Transverse colon (tissue), 4 donors: ENCODE results near the gene ZNF222. TPM values are rescaled to one million over a fixed set of nuclear protein-coding genes. Genes with fewer than 3 reads are reported as not detected.

Experiments used
- DNase-seq: peaks from one replicate; pipeline ENCODE4 v3.0.0-alpha.2; 2019
- H3K27ac ChIP-seq, 4 donors: fragments of 200-600 bp; sonication (generic); 2 replicates each; pipeline ENCODE4 v1.5.1; 2016 to 2018; ENCODE audit warnings: inconsistent platforms in 4 of 4
- H3K27me3 ChIP-seq: fragments of 200-600 bp; sonication (generic); 2 replicates; pipeline ENCODE4 v1.5.1; 2017; ENCODE audit warnings: inconsistent platforms
- H3K36me3 ChIP-seq, 4 donors: fragments of 200-600 bp; sonication (generic); 2 replicates each; pipeline ENCODE4 v1.5.1; 2017 to 2019; ENCODE audit warnings: inconsistent platforms in 4 of 4
- H3K4me1 ChIP-seq, 4 donors: fragments of 200-600 bp; sonication (generic); 2 replicates each; pipeline ENCODE4 v1.5.1; 2017 to 2020; ENCODE audit warnings: inconsistent platforms in 4 of 4
- H3K4me3 ChIP-seq, 4 donors: fragments of 200-600 bp; sonication (generic); 1 replicate in 1 of 4; 2 replicates in 3 of 4; pipeline versions ENCODE4 v1.5.1 to v1.6.1; 2017 to 2019; ENCODE audit warnings: inconsistent platforms in 4 of 4
- H3K9me3 ChIP-seq, 2 donors: fragments of 200-600 bp; sonication (generic); 2 replicates each; pipeline ENCODE4 v1.5.1; 2017 to 2019; ENCODE audit warnings: inconsistent platforms in 2 of 2
- CTCF ChIP-seq, 5 experiments: fragments of 200-600 bp in 3 of 5; fragments of 450-650 bp in 2 of 5; sonication (generic) in 3 of 5; IDR thresholded peaks; 1 replicate in 2 of 5; 2 replicates in 3 of 5; pipeline ENCODE4 v1.5.1; 2016 to 2017; ENCODE audit warnings: antibody characterized with exemption in 5 of 5, inconsistent platforms in 3 of 5, mild to moderate bottlenecking in 2 of 5, moderate library complexity in 1 of 5
- EP300 ChIP-seq: sonication (generic); formaldehyde crosslinking; IDR thresholded peaks from one replicate; pipeline ENCODE4 v1.6.1; 2017; ENCODE audit warnings: antibody characterized with exemption, low read depth
- POLR2A ChIP-seq: fragments of 450-650 bp; IDR thresholded peaks from one replicate; pipeline ENCODE4 v1.6.1; 2016; ENCODE audit warnings: antibody characterized with exemption, mild to moderate bottlenecking, moderate library complexity
- POLR2AphosphoS5 ChIP-seq, 3 donors: sonication (generic); formaldehyde crosslinking; IDR thresholded peaks; one replicate each; pipeline ENCODE4 v1.6.1; 2016; ENCODE audit warnings: antibody characterized with exemption in 3 of 3
- WGBS, 2 donors: methylation state at CpG; one replicate each; pipeline ENCODE4 v1.1.5; 2018; ENCODE audit warnings: low coverage in 1 of 2; 5-methylcytosine and 5-hydroxymethylcytosine counted together
- in situ Hi-C, 4 donors: fragments of 200-750 bp; cut with MboI; loops; one replicate each; pipeline versions ENCODE4 v1.15.0 to v1.15.1; 2017; ENCODE audit warnings: low sequenced_read_pairs in 3 of 4, low pct_ligation_motif_present in 1 of 4, low pct_unique_long_range_greater_than_20kb in 1 of 4
- intact Hi-C: fragments of 100-400 bp; cut with DNase I; formaldehyde crosslinking; loops from one replicate; pipeline ENCODE4 v1.15.1; 2023; ENCODE audit warnings: low total_unique reads
- total RNA-seq, 4 donors: library from RNA; depleted of rRNA; stranded (reverse); fragments of >200 nt; gene quantifications; one replicate each; pipeline ENCODE4 v1.1.0, GENCODE V29; 2016

ZNF222 gene
- total RNA-seq, 4 donors from 2014 or later: 2.2 to 6.3 (median 3.0) TPM; not detected in 1

GRCh38 chr19:44032001-44032610 is 6.9 kb downstream of the ZNF222 start:
- Histone ChIP-seq H3K4me1 (no peaks in the 10 kb centered on the region), H3K9me3 (peaks cover 71 to 79% of the 10 kb centered on the region in 2 donors), H3K27me3 (no peaks in the 10 kb centered on the region), H3K36me3 (peaks cover 0 to 64% (median 29%) of the 10 kb centered on the region in 4 donors), H3K4me3 (no peak overlapping the region), H3K27ac (no peak overlapping the region)
- WGBS, 2 donors: 79% methylated on average over 1 of the region's 1 CpG; no CpG with 5 or more reads in 1 of the 2 donors
- no peak for DNase-seq
- intact Hi-C loops (no loop called here), in situ Hi-C loops (no loop called here)
- no peak for TF ChIP-seq CTCF (IDR thresholded peaks at IDR 0.05)
- no peak for TF ChIP-seq POLR2A
- TF ChIP-seq EP300: no peak
- TF ChIP-seq POLR2AphosphoS5 (IDR thresholded peaks at IDR 0.05): no peak

- DNase-seq: no peak
- WGBS, 2 donors: 63 to 83% methylated on average over 2 of the region's 2 CpGs
- intact Hi-C loops (no loop called here), in situ Hi-C loops (no loop called here)
- Histone ChIP-seq H3K4me1 (no peaks in the 10 kb centered on the region), H3K27ac (no peak overlapping the region), H3K9me3 (peaks cover 13 to 21% of the 10 kb centered on the region in 2 donors), H3K36me3 (no peaks in the 10 kb centered on the region), H3K27me3 (no peaks in the 10 kb centered on the region), H3K4me3 (no peak overlapping the region)
- no peak for TF ChIP-seq POLR2AphosphoS5 (IDR thresholded peaks at IDR 0.05)
- no peak for TF ChIP-seq EP300
- no peak for TF ChIP-seq POLR2A
Measured at GRCh38 chr19:44042147-44042546, 17.0 kb downstream of the ZNF222 start.

- intact Hi-C loops (no loop called here), in situ Hi-C loops (no loop called here)
- Histone ChIP-seq H3K36me3 (peaks cover 0 to 13% (median 1%) of the 10 kb centered on the region in 4 donors), H3K9me3 (peaks cover 4 to 5% of the 10 kb centered on the region in 2 donors), H3K4me1 (peaks cover 0 to 15% (median 10%) of the 10 kb centered on the region in 4 donors), H3K27me3 (peaks cover 19% of the 10 kb centered on the region), H3K27ac (peak overlapping the region; percentile 74 to 82 (median 80)), H3K4me3 (peak overlapping the region; percentile 32 to 77 (median 68))
- DNase-seq: peak; percentile 50
- no peak for TF ChIP-seq CTCF (IDR thresholded peaks at IDR 0.05)
- TF ChIP-seq EP300: no peak
- TF ChIP-seq POLR2AphosphoS5 (IDR thresholded peaks at IDR 0.05): no peak
- peak; percentile 49 for TF ChIP-seq POLR2A
- WGBS, 2 donors: 14 to 17% methylated on average over 4 to 21 of the region's 21 CpGs
Measured at GRCh38 chr19:44050740-44051649, 25.8 kb downstream of the ZNF222 start.

- intact Hi-C loops (no loop called here), in situ Hi-C loops (no loop called here)
- Histone ChIP-seq H3K4me1 (peaks cover 0 to 15% (median 10%) of the 10 kb centered on the region in 4 donors), H3K27ac (peak within 1 kb of the TSS; percentile 74 to 82 (median 80)), H3K36me3 (peaks cover 0 to 14% (median 2%) of the 10 kb centered on the region in 4 donors), H3K27me3 (peaks cover 19% of the 10 kb centered on the region), H3K4me3 (peak within 1 kb of the TSS; percentile 60 to 77 (median 74)), H3K9me3 (peaks cover 4 to 5% of the 10 kb centered on the region in 2 donors)
- DNase-seq: peak; percentile 95
- TF ChIP-seq POLR2AphosphoS5 (IDR thresholded peaks at IDR 0.05) (peak; percentile 63 to 69 (median 67)), POLR2A (no peak)
- WGBS, 2 donors: 5% methylated on average over 37 of the region's 38 CpGs; no CpG with 5 or more reads in 1 of the 2 donors
Measured at GRCh38 chr19:44051650-44052402, 26.6 kb downstream of the ZNF222 start, which contains the start of gene ZNF223. ZNF223 (plus strand) TSS chr19:44052036; CDS start chr19:44055177, 3,141 bp downstream.
